Gastroesophageal sphincter (tissue), 3 donors: ENCODE measurements around the gene SCN1A.

Source experiments
- EP300 ChIP-seq: sonication (generic); formaldehyde crosslinking; IDR thresholded peaks from one replicate; pipeline ENCODE4 v1.6.1; 2017; ENCODE audit warnings: antibody characterized with exemption, mild to moderate bottlenecking
- POLR2A ChIP-seq, 2 donors: fragments of 450-650 bp; IDR thresholded peaks; one replicate each; pipeline ENCODE4 v1.6.1; 2017; ENCODE audit warnings: antibody characterized with exemption in 2 of 2, mild to moderate bottlenecking in 2 of 2, moderate library complexity in 1 of 2
- TF ChIP-seq, protein P1 (sequence below), 4 experiments: fragments of 200-600 bp in 2 of 4; fragments of 450-650 bp in 2 of 4; sonication (generic) in 1 of 4; IDR thresholded peaks; one replicate each; pipeline ENCODE4 v1.5.1; 2017 to 2019; ENCODE audit warnings: antibody characterized with exemption in 4 of 4, mild to moderate bottlenecking in 2 of 4, moderate library complexity in 2 of 4

DNA sequence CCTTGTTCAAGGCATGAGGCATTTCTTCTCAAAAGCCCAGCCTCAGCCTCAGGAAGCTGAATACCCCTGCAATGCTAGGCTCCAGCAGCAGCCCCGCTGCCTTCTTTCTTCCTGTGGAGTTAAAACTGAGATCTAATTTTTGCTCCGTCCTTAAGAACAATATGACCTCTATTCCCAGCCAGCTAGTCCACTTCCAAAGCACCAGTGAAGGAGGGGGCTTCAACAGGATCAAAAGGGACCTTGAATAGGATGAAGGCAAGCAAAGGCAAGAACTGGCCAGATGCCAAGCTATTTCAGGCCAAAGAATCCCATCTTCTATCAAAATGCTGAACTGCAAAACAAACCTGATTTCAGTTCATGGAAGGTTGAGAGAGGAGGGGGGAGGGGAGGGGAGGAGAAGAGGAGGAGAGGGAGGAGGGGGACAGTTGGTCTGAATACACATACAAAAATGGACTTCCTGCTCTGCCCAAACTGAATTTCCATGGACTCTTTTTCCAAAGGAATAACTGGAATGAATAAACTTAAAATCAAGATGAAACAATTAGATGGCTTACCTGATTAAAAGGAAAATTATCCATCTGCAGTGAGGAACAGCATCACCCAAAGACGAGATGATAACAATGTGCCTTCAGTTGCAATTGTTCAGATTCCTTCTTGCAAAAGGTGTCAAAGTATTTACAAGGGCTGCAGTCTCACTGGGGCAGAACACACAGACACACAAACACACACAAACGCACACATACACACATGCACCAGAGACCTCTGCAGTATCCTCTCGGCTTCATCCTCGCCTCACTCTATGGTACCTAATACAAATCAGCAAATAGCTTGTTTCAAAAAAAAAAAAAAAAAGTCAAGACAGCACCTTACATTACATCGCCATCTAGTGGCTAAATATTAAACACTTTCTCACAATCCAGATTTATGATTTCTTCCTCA lies at the start of gene SCN1A:
- TF ChIP-seq, protein P1, sequence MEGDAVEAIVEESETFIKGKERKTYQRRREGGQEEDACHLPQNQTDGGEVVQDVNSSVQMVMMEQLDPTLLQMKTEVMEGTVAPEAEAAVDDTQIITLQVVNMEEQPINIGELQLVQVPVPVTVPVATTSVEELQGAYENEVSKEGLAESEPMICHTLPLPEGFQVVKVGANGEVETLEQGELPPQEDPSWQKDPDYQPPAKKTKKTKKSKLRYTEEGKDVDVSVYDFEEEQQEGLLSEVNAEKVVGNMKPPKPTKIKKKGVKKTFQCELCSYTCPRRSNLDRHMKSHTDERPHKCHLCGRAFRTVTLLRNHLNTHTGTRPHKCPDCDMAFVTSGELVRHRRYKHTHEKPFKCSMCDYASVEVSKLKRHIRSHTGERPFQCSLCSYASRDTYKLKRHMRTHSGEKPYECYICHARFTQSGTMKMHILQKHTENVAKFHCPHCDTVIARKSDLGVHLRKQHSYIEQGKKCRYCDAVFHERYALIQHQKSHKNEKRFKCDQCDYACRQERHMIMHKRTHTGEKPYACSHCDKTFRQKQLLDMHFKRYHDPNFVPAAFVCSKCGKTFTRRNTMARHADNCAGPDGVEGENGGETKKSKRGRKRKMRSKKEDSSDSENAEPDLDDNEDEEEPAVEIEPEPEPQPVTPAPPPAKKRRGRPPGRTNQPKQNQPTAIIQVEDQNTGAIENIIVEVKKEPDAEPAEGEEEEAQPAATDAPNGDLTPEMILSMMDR (IDR thresholded peaks at IDR 0.05), result peak; percentile 44 to 67 (median 45)
- no peak for TF ChIP-seq POLR2A (IDR thresholded peaks at IDR 0.05)
- no peak for TF ChIP-seq EP300
